BJ (cell line): ENCODE measurements around the gene SPATA20. TPM values are rescaled to one million over a fixed set of nuclear protein-coding genes. Genes with fewer than 3 reads are reported as not detected.
A peak's percentile ranks its signal among the peaks of the same experiment; 100 is the strongest.

Experiments used
- CTCF ChIA-PET: fragments of 350-600 bp; formaldehyde crosslinking; extraction: SDS; loops from one replicate; lab custom pipeline; 2021; ENCODE audit warnings: antibody characterized with exemption, inconsistent platforms; lab: Yijun Ruan, JAX
- POLR2A ChIA-PET: fragments of 300-600 bp; sonication (Branson Sonifier 250); formaldehyde crosslinking; extraction: SDS; loops from one replicate; lab custom pipeline; 2021; ENCODE audit warnings: antibody characterized with exemption; lab: Charles Lee
- DNase-seq: peaks from one replicate; pipeline ENCODE4 v3.0.0-alpha.2; 2011; ENCODE audit warnings: low read depth
- H3K27me3 ChIP-seq: 2 replicates; pipeline ENCODE4 v1.6.0; 2011; ENCODE audit warnings: low read length; ENCODE audit not compliant: control insufficient read depth, insufficient read depth
- H3K36me3 ChIP-seq: 2 replicates; pipeline ENCODE4 v1.5.1; 2011; ENCODE audit warnings: low read length; ENCODE audit not compliant: control insufficient read depth, insufficient read depth
- H3K4me3 ChIP-seq: 2 replicates; pipeline ENCODE4 v1.5.1; 2011; ENCODE audit warnings: low read depth, mild to moderate bottlenecking, control low read depth, low read length
- CTCF ChIP-seq: IDR thresholded peaks from 2 replicates; pipeline ENCODE4 v1.5.1; 2011; ENCODE audit warnings: low read depth, mild to moderate bottlenecking, control low read depth, inconsistent platforms, low read length, moderate library complexity; ENCODE audit not compliant: insufficient read depth
- polyA plus RNA-seq: library from polyadenylated mRNA; depleted of rRNA; stranded (reverse); fragments of >200 nt; gene quantifications from 2 replicates; pipeline ENCODE4 v1.2.3, GENCODE V29; 2011

SPATA20 gene
- polyA plus RNA-seq, 1 experiment: 46.4 TPM

- Histone ChIP-seq H3K27me3 (no peaks in the 10 kb centered on the region), H3K36me3 (peaks cover 17% of the 10 kb centered on the region), H3K4me3 (no peak overlapping the region)
- DNase-seq: no peak
- POLR2A ChIA-PET: no interaction called here
- no peak for TF ChIP-seq CTCF
- CTCF ChIA-PET: interaction anchor here (0.7 to 8.2 kb wide), 6 partner anchors 56 to 304 kb away, joined by 3 to 186 read pairs (median 8); no protein-coding TSS in a partner anchor
These were observed 1.9 kb downstream of the SPATA20 start for GRCh38 chr17:50548831-50549230.

GRCh38 chr17:50549256-50549941 lies 2.4 kb downstream of the SPATA20 start:
- DNase-seq: no peak
- TF ChIP-seq CTCF: no peak
- Histone ChIP-seq H3K36me3 (peaks cover 19% of the 10 kb centered on the region), H3K4me3 (no peak overlapping the region), H3K27me3 (no peaks in the 10 kb centered on the region)
- POLR2A ChIA-PET: no interaction called here
- CTCF ChIA-PET: interaction anchor here (0.7 to 8.2 kb wide), 10 partner anchors 12 to 303 kb away, joined by 3 to 186 read pairs (median 8); partner anchors contain the start of gene CACNA1G

GRCh38 chr17:50549969-50550368 lies 3.0 kb downstream of the SPATA20 start:
- CTCF ChIA-PET: interaction anchor here (0.9 to 8.2 kb wide), 14 partner anchors 8 to 603 kb away, joined by 3 to 186 read pairs (median 9); partner anchors contain the start of gene CACNA1G
- H3K36me3 ChIP-seq: peaks cover 19% of the 10 kb centered on the region
- no peak for TF ChIP-seq CTCF
- no peak overlapping the region for H3K4me3 ChIP-seq
- no peak for DNase-seq
- POLR2A ChIA-PET: no interaction called here
- H3K27me3 ChIP-seq: no peaks in the 10 kb centered on the region

- no peaks in the 10 kb centered on the region for H3K27me3 ChIP-seq
- POLR2A ChIA-PET: no interaction called here
- peaks cover 23% of the 10 kb centered on the region for H3K36me3 ChIP-seq
- no peak for DNase-seq
- H3K4me3 ChIP-seq: no peak overlapping the region
- CTCF ChIA-PET: interaction anchor here (0.6 to 8.2 kb wide), 32 partner anchors 9 to 602 kb away, joined by 3 to 186 read pairs (median 4); partner anchors contain the start of gene CACNA1G
- TF ChIP-seq CTCF: peak; percentile 93
These were observed 3.9 kb downstream of the SPATA20 start for GRCh38 chr17:50550661-50551432.

GRCh38 chr17:50551433-50551815 lies 4.5 kb downstream of the SPATA20 start:
- no peak overlapping the region for H3K4me3 ChIP-seq
- no peak for TF ChIP-seq CTCF
- no peak for DNase-seq
- CTCF ChIA-PET: interaction anchor here (0.6 to 8.2 kb wide), 24 partner anchors 10 to 292 kb away, joined by 3 to 186 read pairs (median 4); partner anchors contain the start of gene CACNA1G
- POLR2A ChIA-PET: interaction anchor here (0.6 kb wide), 1 partner anchor 31 kb away, joined by 3 read pairs; no protein-coding TSS in a partner anchor
- H3K27me3 ChIP-seq: no peaks in the 10 kb centered on the region
- H3K36me3 ChIP-seq: peaks cover 23% of the 10 kb centered on the region
